Endothelial cell of umbilical vein (primary cell): Measurements from ENCODE around the gene TUBB1.

Experiments used
- GATA2 ChIP-seq: IDR thresholded peaks from 2 replicates; pipeline ENCODE4 v1.7.0; 2011; ENCODE audit warnings: low read depth, mild to moderate bottlenecking, moderate library complexity, mixed read lengths, low read length; ENCODE audit not compliant: insufficient read length, insufficient read depth
- JUN ChIP-seq: IDR thresholded peaks from 2 replicates; pipeline ENCODE4 v1.6.1; 2011; ENCODE audit warnings: borderline replicate concordance, low read depth; ENCODE audit not compliant: insufficient read length, insufficient read depth
- POLR2A ChIP-seq: IDR thresholded peaks from 2 replicates; pipeline ENCODE4 v1.6.1; 2012; ENCODE audit warnings: low read depth, mild to moderate bottlenecking, control low read depth, low read length
- TF ChIP-seq, protein P1 (sequence below), 2 donors: IDR thresholded peaks; 1 replicate in 1 of 2; 2 replicates in 1 of 2; pipeline ENCODE4 v1.5.1; 2011; ENCODE audit warnings: low read length in 2 of 2, mild to moderate bottlenecking in 2 of 2, moderate library complexity in 2 of 2, control low read depth in 1 of 2, inconsistent platforms in 1 of 2, low read depth in 1 of 2; ENCODE audit not compliant: insufficient read depth in 1 of 2; ENCODE audit errors: extremely low read depth in 1 of 2

DNA sequence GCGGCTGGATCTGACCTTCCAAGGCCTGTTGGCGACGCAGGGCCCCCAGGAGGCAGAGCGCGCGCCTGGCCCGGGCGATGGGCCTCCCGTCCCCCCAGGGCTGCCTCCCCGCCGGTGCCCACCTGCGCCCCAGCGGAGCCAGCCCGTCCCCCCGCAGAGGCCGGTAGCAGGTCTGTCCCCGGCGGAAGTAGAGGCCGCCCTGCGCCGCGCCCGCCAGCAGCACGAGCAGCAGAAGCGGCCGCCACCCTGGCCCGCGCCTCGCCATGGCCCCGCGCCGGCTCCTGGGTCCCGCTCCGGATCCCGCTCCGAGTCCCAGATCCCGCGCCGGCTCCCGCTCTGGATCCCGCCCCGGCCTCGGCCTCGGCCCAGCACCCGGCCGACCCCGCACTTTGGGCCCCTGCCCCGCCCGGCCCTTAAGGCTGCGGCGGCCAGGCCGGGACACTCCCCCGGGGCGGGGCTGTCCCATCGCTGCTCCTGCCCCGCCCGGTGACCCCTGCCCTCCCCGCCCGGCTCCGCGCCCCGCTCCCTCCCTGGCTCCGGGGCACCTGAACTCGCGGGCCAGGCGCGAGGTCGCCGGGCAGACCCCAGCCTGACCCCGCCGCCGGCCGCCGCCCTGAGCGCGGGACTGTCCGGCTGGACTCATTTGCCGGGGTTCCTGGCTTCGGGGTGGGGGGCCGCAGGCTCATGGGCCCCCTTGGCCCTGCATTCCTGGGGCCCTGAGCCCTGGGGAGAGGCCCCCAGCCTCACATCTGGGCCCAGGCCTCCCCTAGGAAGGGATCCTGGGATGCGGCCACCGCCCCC is 12.2 kb upstream of the TUBB1 start, which contains the start of gene CTSZ:
- TF ChIP-seq, protein P1, sequence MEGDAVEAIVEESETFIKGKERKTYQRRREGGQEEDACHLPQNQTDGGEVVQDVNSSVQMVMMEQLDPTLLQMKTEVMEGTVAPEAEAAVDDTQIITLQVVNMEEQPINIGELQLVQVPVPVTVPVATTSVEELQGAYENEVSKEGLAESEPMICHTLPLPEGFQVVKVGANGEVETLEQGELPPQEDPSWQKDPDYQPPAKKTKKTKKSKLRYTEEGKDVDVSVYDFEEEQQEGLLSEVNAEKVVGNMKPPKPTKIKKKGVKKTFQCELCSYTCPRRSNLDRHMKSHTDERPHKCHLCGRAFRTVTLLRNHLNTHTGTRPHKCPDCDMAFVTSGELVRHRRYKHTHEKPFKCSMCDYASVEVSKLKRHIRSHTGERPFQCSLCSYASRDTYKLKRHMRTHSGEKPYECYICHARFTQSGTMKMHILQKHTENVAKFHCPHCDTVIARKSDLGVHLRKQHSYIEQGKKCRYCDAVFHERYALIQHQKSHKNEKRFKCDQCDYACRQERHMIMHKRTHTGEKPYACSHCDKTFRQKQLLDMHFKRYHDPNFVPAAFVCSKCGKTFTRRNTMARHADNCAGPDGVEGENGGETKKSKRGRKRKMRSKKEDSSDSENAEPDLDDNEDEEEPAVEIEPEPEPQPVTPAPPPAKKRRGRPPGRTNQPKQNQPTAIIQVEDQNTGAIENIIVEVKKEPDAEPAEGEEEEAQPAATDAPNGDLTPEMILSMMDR (IDR thresholded peaks at IDR 0.05; ENCODE audit: extremely low read depth in 1 of 2, insufficient read depth in 1 of 2, low read depth in 1 of 2, low read length in 2 of 2), result no peak
- TF ChIP-seq GATA2 (no peak), POLR2A (peak; percentile 81), JUN (no peak)
